ENCODE data around the gene MLPH. TPM values are rescaled to one million over a fixed set of nuclear protein-coding genes. Genes with fewer than 3 reads are reported as not detected.

Gene MLPH
- polyA plus RNA-seq, 1 of the 3 experiments (the other 2 are of a cell fraction), result 93.6 TPM

DNA sequence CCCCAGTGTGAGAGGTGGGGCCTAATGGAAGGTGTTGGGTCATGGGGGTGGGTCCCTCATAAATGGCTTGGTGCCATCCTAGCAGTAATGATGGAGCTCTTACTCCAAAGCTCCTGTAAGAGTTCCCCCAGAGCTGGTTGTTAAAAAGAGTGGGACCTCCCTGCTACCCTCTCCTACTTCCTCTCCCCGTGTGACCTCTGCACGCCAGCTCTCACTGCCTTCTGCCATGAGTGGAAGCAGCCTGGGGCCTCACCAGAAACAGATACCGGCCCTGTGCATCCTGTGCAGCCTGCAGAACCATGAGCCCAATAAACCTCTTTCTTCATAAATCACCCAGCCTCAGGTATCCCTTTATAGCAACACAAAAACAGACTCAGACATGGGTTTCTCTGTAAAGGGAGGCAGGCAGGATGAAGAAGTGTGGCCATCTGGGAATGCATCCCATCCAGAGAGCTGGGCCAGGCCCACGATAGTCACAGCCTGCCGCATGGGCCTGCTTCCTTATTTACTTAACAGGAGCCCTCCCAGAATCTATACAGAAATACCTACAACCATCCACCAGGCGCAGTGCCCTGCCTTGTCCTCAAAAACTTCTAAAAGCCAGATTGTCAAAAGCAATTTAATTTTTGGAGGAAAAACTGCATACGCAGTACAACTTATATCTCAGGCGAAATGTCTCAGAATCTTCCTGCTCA lies 86.8 kb downstream of the MLPH start:
- Histone ChIP-seq H3K4me2 (no peak overlapping the region), H4K20me1 (ENCODE audit: insufficient read depth) (no peaks in the 10 kb centered on the region), H3K4me1 (ENCODE audit: control insufficient read depth in 1 of 2, insufficient read depth in 2 of 2, low read depth in 1 of 2, low read length in 1 of 2) (peaks cover 6 to 16% of the 10 kb centered on the region in 2 experiments; a peak in 3 of 4 replicates), H3F3A (replicated peaks; ENCODE audit: insufficient read depth) (no peaks in the 10 kb centered on the region), H3K4me3 (ENCODE audit: low read depth in 2 of 2, low read length in 1 of 2) (no peak overlapping the region), H3K9me2 (no peaks in the 10 kb centered on the region), H2AFZ (ENCODE audit: low read depth) (no peak overlapping the region), H3K9me3 (no peaks in the 10 kb centered on the region), H3K27me3 (ENCODE audit: insufficient read depth) (no peaks in the 10 kb centered on the region), H3K36me3 (replicated peaks in 1 of 2; ENCODE audit: control insufficient read depth in 1 of 2, insufficient read depth in 2 of 2, low read length in 1 of 2) (no peaks in the 10 kb centered on the region), H3K79me2 (ENCODE audit: insufficient read depth) (no peaks in the 10 kb centered on the region), H3K27ac (ENCODE audit: low read depth in 2 of 2, low read length in 1 of 2) (no peak overlapping the region), H3K9ac (no peak overlapping the region)
- ChIA-PET POLR2A (no interaction called here), CTCF (interaction anchor here (0.6 to 7.9 kb wide), 9 partner anchors 10 to 488 kb away, joined by 3 to 311 read pairs (median 27); partner anchors contain the start of gene COPS8)
- WGBS (ENCODE audit: low lambda C conversion rate), result 95% methylated on average over 7 of the region's 8 CpGs
- TF ChIP-seq NRF1 (IDR thresholded peaks at IDR 0.05; ENCODE audit: low read depth, low read length), result no peak
- no peak for TF ChIP-seq TCF12 (IDR thresholded peaks at IDR 0.05)
- TF ChIP-seq GABPA (IDR thresholded peaks at IDR 0.05; ENCODE audit: low read depth), result no peak
- TF ChIP-seq MAX (IDR thresholded peaks at IDR 0.05; ENCODE audit: low read depth), result no peak
- no peak for TF ChIP-seq SMC3 (IDR thresholded peaks at IDR 0.05; ENCODE audit: low read depth, low read length)
- DNase-seq, result no peak

- Histone ChIP-seq H4K20me1 (ENCODE audit: insufficient read depth) (no peaks in the 10 kb centered on the region), H3K9me2 (no peaks in the 10 kb centered on the region), H3K4me3 (ENCODE audit: low read depth in 2 of 2, low read length in 1 of 2) (no peak overlapping the region), H3K4me2 (no peak overlapping the region), H3K9me3 (no peaks in the 10 kb centered on the region), H3K27ac (ENCODE audit: low read depth in 2 of 2, low read length in 1 of 2) (no peak overlapping the region), H3K36me3 (replicated peaks in 1 of 2; ENCODE audit: control insufficient read depth in 1 of 2, insufficient read depth in 2 of 2, low read length in 1 of 2) (no peaks in the 10 kb centered on the region), H3F3A (replicated peaks; ENCODE audit: insufficient read depth) (no peaks in the 10 kb centered on the region), H3K79me2 (ENCODE audit: insufficient read depth) (no peaks in the 10 kb centered on the region), H3K27me3 (ENCODE audit: insufficient read depth) (no peaks in the 10 kb centered on the region), H2AFZ (ENCODE audit: low read depth) (no peak overlapping the region), H3K4me1 (ENCODE audit: control insufficient read depth in 1 of 2, insufficient read depth in 2 of 2, low read depth in 1 of 2, low read length in 1 of 2) (peaks cover 6 to 16% of the 10 kb centered on the region in 2 experiments; a peak in 3 of 4 replicates), H3K9ac (no peak overlapping the region)
- TF ChIP-seq IRF3 (IDR thresholded peaks at IDR 0.05; ENCODE audit: low read depth, low read length) (no peak), ELF1 (IDR thresholded peaks at IDR 0.05) (no peak), EZH2phosphoT487 (IDR thresholded peaks at IDR 0.05; ENCODE audit: borderline replicate concordance, low read depth) (no peak), MEF2A (IDR thresholded peaks at IDR 0.05; ENCODE audit: borderline replicate concordance, low read depth) (no peak), RFX5 (IDR thresholded peaks at IDR 0.05; ENCODE audit: low read length) (no peak), FOSL2 (IDR thresholded peaks at IDR 0.05; ENCODE audit: borderline replicate concordance, low read depth) (no peak)
- TF ChIP-seq, protein P1, sequence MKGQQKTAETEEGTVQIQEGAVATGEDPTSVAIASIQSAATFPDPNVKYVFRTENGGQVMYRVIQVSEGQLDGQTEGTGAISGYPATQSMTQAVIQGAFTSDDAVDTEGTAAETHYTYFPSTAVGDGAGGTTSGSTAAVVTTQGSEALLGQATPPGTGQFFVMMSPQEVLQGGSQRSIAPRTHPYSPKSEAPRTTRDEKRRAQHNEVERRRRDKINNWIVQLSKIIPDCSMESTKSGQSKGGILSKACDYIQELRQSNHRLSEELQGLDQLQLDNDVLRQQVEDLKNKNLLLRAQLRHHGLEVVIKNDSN (IDR thresholded peaks at IDR 0.05; ENCODE audit: borderline replicate concordance, low read depth), result no peak
- DNase-seq, result no peak
- 94% methylated on average over 7 of the region's 9 CpGs for WGBS (ENCODE audit: low lambda C conversion rate)
- ChIA-PET CTCF (interaction anchor here (0.6 to 7.9 kb wide), 4 partner anchors 46 to 453 kb away, joined by 3 to 311 read pairs (median 16); no protein-coding TSS in a partner anchor), POLR2A (no interaction called here)
These were observed 87.4 kb downstream of the MLPH start for GRCh38 chr2:237574467-237574866.
